GM10248 (cell line): Measurements from ENCODE around the gene LOXL1.

ENCODE experiments used
- CTCF ChIA-PET: fragments of 300-600 bp; sonication (Branson Sonifier 250); formaldehyde crosslinking; extraction: SDS; loops from one replicate; lab custom pipeline; 2021; ENCODE audit warnings: antibody characterized with exemption; lab: Yijun Ruan, JAX
- POLR2A ChIA-PET: fragments of 350-650 bp; sonication (Branson Sonifier 250); formaldehyde crosslinking; extraction: SDS; loops from one replicate; lab custom pipeline; 2020; ENCODE audit warnings: antibody characterized with exemption; lab: Yijun Ruan, JAX
- DNase-seq: peaks from one replicate; pipeline ENCODE4 v3.0.0; 2012; ENCODE audit errors: extremely low spot score
- TF ChIP-seq, protein P1 (sequence below): IDR thresholded peaks from 2 replicates; pipeline ENCODE4 v1.5.1; 2012; ENCODE audit warnings: mild to moderate bottlenecking, low read depth; ENCODE audit errors: extremely low read depth, missing control alignments, control extremely low read depth

Gene LOXL1

DNA sequence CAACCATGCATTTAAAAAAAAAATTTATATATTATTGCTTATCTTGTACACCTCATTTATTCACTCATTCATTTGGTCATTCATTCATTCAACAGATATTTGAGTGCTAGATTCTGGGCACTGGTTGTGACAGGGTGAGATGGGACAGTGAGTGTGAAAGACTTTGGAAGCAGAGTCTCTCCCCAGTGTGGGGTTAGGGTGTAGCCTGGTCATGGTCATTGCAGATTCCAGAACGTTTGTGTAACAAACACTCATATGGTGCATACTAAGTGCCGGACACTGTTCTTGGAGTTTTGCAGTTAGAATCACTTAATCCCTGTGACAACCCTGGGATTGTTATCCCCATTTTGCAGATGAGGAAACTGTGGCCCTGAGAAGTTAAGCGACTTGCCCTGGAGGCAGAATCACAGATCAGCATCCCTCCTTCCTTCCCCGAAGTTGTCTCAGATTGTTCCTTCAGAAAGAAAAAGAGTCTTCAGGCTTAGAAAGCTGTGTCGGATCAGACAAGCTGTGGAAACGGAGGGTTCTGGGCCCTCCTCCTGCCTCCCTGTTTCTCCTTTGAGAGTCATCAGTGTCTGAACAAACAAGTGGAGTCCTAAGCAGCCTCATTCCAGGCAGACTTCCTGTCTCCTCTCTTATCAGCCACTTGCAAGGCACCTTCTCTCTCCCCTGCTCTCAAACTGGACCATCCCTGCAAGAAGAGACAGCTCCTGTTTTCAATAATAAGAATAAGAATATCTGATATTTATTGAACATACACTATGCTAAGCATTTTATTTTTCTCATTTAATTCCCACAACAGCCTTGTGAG lies 6.3 kb downstream of the LOXL1 start:
- POLR2A ChIA-PET = no interaction called here
- TF ChIP-seq, protein P1, sequence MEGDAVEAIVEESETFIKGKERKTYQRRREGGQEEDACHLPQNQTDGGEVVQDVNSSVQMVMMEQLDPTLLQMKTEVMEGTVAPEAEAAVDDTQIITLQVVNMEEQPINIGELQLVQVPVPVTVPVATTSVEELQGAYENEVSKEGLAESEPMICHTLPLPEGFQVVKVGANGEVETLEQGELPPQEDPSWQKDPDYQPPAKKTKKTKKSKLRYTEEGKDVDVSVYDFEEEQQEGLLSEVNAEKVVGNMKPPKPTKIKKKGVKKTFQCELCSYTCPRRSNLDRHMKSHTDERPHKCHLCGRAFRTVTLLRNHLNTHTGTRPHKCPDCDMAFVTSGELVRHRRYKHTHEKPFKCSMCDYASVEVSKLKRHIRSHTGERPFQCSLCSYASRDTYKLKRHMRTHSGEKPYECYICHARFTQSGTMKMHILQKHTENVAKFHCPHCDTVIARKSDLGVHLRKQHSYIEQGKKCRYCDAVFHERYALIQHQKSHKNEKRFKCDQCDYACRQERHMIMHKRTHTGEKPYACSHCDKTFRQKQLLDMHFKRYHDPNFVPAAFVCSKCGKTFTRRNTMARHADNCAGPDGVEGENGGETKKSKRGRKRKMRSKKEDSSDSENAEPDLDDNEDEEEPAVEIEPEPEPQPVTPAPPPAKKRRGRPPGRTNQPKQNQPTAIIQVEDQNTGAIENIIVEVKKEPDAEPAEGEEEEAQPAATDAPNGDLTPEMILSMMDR = no peak
- CTCF ChIA-PET = no interaction called here
- no peak for DNase-seq

DNA sequence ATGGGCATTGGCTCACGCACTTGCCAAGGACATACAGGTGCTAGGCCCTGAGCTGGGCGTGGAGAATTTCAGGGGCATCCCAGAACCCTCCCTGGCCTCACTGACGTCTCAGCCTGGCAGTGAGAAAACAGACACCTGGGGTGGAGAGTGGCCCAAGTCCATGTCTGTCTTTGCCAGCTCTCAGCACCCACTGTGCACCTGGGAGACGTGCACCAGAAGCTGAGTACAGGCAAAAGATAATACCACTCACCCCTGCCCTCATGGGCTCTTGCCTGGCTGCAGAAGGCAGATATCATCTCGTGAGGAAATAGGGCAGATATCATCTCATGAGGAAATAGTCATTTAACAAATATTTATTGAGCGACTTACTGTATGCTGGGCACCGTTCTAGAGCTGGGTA lies 8.0 kb downstream of the LOXL1 start:
- TF ChIP-seq, protein P1 = no peak
- DNase-seq = no peak
- POLR2A ChIA-PET = no interaction called here
- CTCF ChIA-PET = interaction anchor here (1.6 kb wide), 1 partner anchor 31 kb away, joined by 4 read pairs; no protein-coding TSS in a partner anchor

DNA sequence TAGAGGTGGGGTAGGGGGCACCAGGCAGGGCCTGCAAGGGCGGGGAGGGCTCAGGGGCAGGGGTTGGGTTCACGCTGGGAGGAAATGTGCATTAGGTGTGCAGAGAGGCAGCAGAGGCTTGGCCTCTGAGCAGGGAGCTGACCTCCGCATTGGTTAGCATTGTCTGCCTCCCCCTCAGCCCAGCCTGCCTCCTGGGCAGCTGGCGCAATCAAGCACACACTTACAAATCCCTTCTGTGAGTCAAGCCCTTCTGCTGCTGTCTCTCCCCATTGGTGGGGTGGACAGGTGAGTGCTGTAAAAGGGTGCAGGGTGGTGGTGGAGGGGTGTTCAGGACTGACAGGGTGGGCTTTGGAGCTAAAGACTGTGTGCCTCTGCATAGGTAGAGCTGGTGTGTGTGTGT lies 9.3 kb downstream of the LOXL1 start:
- DNase-seq = no peak
- ChIA-PET CTCF (interaction anchor here (0.9 to 1.6 kb wide), 2 partner anchors 28 to 30 kb away, joined by 3 to 4 read pairs; no protein-coding TSS in a partner anchor), POLR2A (no interaction called here)
- TF ChIP-seq, protein P1 = no peak

DNA sequence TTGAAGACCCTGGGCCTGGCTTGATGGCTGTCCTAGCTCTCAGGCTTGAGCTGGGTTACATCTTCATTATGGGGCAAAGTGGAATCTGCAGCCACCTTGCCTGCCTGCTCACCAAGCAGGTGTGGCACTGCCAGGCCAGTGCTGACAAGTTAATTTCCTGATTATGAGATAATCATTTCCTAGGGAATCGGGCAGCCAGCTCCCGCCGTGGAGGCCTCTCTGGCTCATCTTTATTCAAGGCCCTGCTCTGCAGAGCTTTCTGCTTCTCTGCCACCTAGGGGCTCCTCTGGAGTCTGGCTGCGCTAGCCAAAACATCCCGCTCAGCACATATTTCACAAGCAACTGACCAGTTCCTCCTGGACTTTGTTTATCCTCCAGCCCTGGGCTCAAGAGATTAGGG lies 9.9 kb downstream of the LOXL1 start:
- POLR2A ChIA-PET = no interaction called here
- CTCF ChIA-PET = no interaction called here
- TF ChIP-seq, protein P1 = no peak
- DNase-seq = no peak

DNA sequence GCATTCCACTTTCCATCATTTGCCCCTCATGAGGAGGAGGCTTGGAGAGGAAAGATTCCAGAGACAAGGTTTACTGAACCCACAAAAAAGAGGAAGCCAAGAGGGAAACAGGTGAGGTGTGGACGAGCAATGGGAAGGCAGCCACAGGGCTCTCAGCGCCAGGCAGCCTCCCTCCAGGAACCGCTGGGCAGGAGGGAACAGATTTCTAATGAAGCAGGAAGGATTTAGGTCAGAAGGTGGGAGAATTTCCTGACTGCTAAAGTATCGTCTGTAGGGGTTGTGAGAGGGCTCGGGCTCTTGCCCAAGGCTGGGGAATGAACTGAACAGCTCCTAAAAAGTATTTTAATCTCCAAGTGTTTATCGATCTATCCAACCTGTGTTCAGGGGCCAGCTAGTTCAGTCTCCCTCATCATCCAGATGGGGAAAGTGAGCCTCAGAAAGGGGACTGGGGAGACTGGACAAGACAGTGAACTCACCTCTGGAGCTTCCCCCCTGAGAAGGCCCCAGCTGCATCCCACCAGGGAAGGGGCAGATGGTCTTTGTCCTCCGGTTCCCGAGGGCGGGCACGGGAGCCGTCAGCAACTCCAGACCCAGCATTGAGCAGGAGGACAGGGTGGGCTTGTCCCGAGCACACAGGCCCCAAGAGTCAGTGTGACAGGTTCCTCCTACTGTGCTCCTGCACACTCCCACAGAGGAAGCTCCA lies 10.5 kb downstream of the LOXL1 start:
- ChIA-PET POLR2A (no interaction called here), CTCF (interaction anchor here (0.9 to 1.5 kb wide), 2 partner anchors 17 to 63 kb away, joined by 3 read pairs; no protein-coding TSS in a partner anchor)
- DNase-seq = no peak
- TF ChIP-seq, protein P1 = no peak

DNA sequence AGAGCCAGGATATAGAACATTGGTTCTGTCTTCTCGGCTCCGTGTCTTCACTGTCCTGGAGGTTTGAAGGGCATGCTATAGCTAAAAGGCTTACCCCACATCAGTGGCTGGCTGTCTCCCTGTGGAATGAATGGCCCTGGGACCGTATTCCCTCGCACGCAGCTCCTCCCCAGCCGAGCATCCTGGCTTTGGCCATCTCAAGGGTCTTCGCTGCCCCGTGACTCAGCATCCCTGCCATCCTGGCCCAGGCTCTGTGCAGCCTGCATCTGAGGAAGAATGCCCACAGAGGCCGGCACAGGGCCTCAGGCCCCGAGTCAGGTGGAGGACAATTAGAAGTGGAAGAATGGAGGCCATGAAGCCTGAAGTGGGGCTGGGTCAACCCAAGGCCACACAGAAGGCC lies 11.0 kb downstream of the LOXL1 start:
- DNase-seq = no peak
- TF ChIP-seq, protein P1 = no peak
- ChIA-PET CTCF (interaction anchor here (0.9 to 1.5 kb wide), 2 partner anchors 16 to 63 kb away, joined by 3 read pairs; no protein-coding TSS in a partner anchor), POLR2A (no interaction called here)
